ENCODE measurements around the gene PDE7B.

GRCh38 chr6:135897087-135897486 is 45.6 kb downstream of the PDE7B start:
- no peak for TF ChIP-seq POLR2A (IDR thresholded peaks at IDR 0.05)
- no peak for TF ChIP-seq CTCF (IDR thresholded peaks at IDR 0.05)

Data from thyroid gland (tissue), 4 donors.